ENCODE results near the gene RHOBTB1.
A peak's percentile ranks its signal among the peaks of the same experiment; 100 is the strongest.
"Not testable (repeated sequence)": the region's sequence is repeated elsewhere in the genome, so short reads cannot be mapped to it uniquely, and the experiment has no call there.

Gene RHOBTB1

GRCh38 chr10:60841227-60841626 lies 102.8 kb downstream of the RHOBTB1 start:
- not testable (repeated sequence) for H3K4me3 ChIP-seq, H3K27ac ChIP-seq

- Histone ChIP-seq H3K27ac (no peak overlapping the region), H3K4me3 (no peak overlapping the region)
Measured at GRCh38 chr10:60835049-60835448, 108.9 kb downstream of the RHOBTB1 start.

- no peak overlapping the region for H3K27ac ChIP-seq
- no peak overlapping the region for H3K4me3 ChIP-seq
Measured at GRCh38 chr10:60834401-60834800, 109.6 kb downstream of the RHOBTB1 start.

GRCh38 chr10:60832136-60832535 lies 111.8 kb downstream of the RHOBTB1 start:
- H3K4me3 ChIP-seq, H3K27ac ChIP-seq: not testable (repeated sequence)

- Histone ChIP-seq H3K27ac (peak overlapping the region in 5 of 21 experiments; percentile 0 to 33 (median 31)), H3K4me3 (no peak overlapping the region)
Measured at GRCh38 chr10:60828489-60828852, 115.5 kb downstream of the RHOBTB1 start.

GRCh38 chr10:60827791-60828488 lies 116.0 kb downstream of the RHOBTB1 start:
- Histone ChIP-seq H3K27ac (peak overlapping the region in 5 of 21 experiments; percentile 0 to 33 (median 31)), H3K4me3 (no peak overlapping the region)

GRCh38 chr10:60825520-60825919 lies 118.5 kb downstream of the RHOBTB1 start:
- H3K4me3 ChIP-seq: no peak overlapping the region
- no peak overlapping the region for H3K27ac ChIP-seq

- H3K27ac ChIP-seq: no peak overlapping the region
Measured at GRCh38 chr10:60823324-60823723, 120.7 kb downstream of the RHOBTB1 start.

GRCh38 chr10:60822809-60823208 lies 121.2 kb downstream of the RHOBTB1 start:
- Histone ChIP-seq H3K4me3 (no peak overlapping the region), H3K27ac (no peak overlapping the region)

More at GRCh38 chr10:60823324-60823723, 120.7 kb downstream of the RHOBTB1 start:
- no peak overlapping the region for H3K4me3 ChIP-seq

- no peak overlapping the region for H3K27ac ChIP-seq
- H3K4me3 ChIP-seq: no peak overlapping the region
Measured at GRCh38 chr10:60821656-60822055, 122.3 kb downstream of the RHOBTB1 start.

GRCh38 chr10:60820093-60820754 lies 123.8 kb downstream of the RHOBTB1 start:
- Histone ChIP-seq H3K27ac (peak overlapping the region in 1 of 21 experiments; percentile 76), H3K4me3 (no peak overlapping the region)
